Measurements from ENCODE around the gene TGFBR1.

The TGFBR1 gene

GRCh38 chr9:99107421-99107820, 2.5 kb downstream of the TGFBR1 start:
- DNase-seq (ENCODE audit: low read depth in 2 of 2) = no peak

- DNase-seq (ENCODE audit: low read depth in 2 of 2) = no peak
These were observed 3.2 kb downstream of the TGFBR1 start for GRCh38 chr9:99108131-99108530.

GRCh38 chr9:99109522-99109921, 4.6 kb downstream of the TGFBR1 start:
- no peak for DNase-seq (ENCODE audit: low read depth in 2 of 2)

GRCh38 chr9:99112750-99113413, 8.0 kb downstream of the TGFBR1 start:
- DNase-seq (ENCODE audit: low read depth in 2 of 2) = no peak

GRCh38 chr9:99113414-99114048, 8.6 kb downstream of the TGFBR1 start:
- DNase-seq (ENCODE audit: low read depth in 2 of 2) = no peak

GRCh38 chr9:99114049-99114440, 9.1 kb downstream of the TGFBR1 start:
- DNase-seq (ENCODE audit: low read depth in 2 of 2) = no peak

- DNase-seq (ENCODE audit: low read depth in 2 of 2) = no peak
These were observed 10.1 kb downstream of the TGFBR1 start for GRCh38 chr9:99114846-99115500.

GRCh38 chr9:99116003-99116411, 11.1 kb downstream of the TGFBR1 start:
- DNase-seq (ENCODE audit: low read depth in 2 of 2) = no peak

GRCh38 chr9:99118782-99119466, 14.0 kb downstream of the TGFBR1 start:
- DNase-seq (ENCODE audit: low read depth in 2 of 2) = peak in 1 of 2 donors; percentile 20

- DNase-seq (ENCODE audit: low read depth in 2 of 2) = no peak
These were observed 15.2 kb downstream of the TGFBR1 start for GRCh38 chr9:99119976-99120655.

GRCh38 chr9:99121604-99122003, 16.7 kb downstream of the TGFBR1 start:
- no peak for DNase-seq (ENCODE audit: low read depth in 2 of 2)

- DNase-seq (ENCODE audit: low read depth in 2 of 2) = no peak
These were observed 19.8 kb downstream of the TGFBR1 start for GRCh38 chr9:99124534-99125255.

- DNase-seq (ENCODE audit: low read depth in 2 of 2) = no peak
These were observed 20.5 kb downstream of the TGFBR1 start for GRCh38 chr9:99125446-99125845.

- no peak for DNase-seq (ENCODE audit: low read depth in 2 of 2)
These were observed 21.4 kb downstream of the TGFBR1 start for GRCh38 chr9:99126312-99126711.

- no peak for DNase-seq (ENCODE audit: low read depth in 2 of 2)
These were observed 22.6 kb downstream of the TGFBR1 start for GRCh38 chr9:99127356-99128132.

- DNase-seq (ENCODE audit: low read depth in 2 of 2) = no peak
These were observed 23.2 kb downstream of the TGFBR1 start for GRCh38 chr9:99128133-99128406.

GRCh38 chr9:99129091-99129490, 24.2 kb downstream of the TGFBR1 start:
- DNase-seq (ENCODE audit: low read depth in 2 of 2) = no peak

- no peak for DNase-seq (ENCODE audit: low read depth in 2 of 2)
These were observed 25.2 kb downstream of the TGFBR1 start for GRCh38 chr9:99130069-99130468.

- no peak for DNase-seq (ENCODE audit: low read depth in 2 of 2)
These were observed 28.2 kb downstream of the TGFBR1 start for GRCh38 chr9:99133145-99133544.

GRCh38 chr9:99134893-99135341, 30.0 kb downstream of the TGFBR1 start:
- no peak for DNase-seq (ENCODE audit: low read depth in 2 of 2)

GRCh38 chr9:99135456-99135855, 30.5 kb downstream of the TGFBR1 start:
- no peak for DNase-seq (ENCODE audit: low read depth in 2 of 2)
